Adipose tissue (tissue), 3 donors: ENCODE measurements around the gene TBL3. TPM values are rescaled to one million over a fixed set of nuclear protein-coding genes. Genes with fewer than 3 reads are reported as not detected.
A peak's percentile ranks its signal among the peaks of the same experiment; 100 is the strongest.
"Not testable (repeated sequence)": the region's sequence is repeated elsewhere in the genome, so short reads cannot be mapped to it uniquely, and the experiment has no call there.

Experiments
- H3K27ac ChIP-seq: one replicate; pipeline ENCODE4 v1.5.1; 2013; ENCODE audit warnings: low read depth, low read length
- WGBS, 3 donors: extraction: QIAGEN DNeasy Blood & Tissue Kit; methylation state at CpG; one replicate each; pipeline ENCODE4 v1.1.7; 2013; 5-methylcytosine and 5-hydroxymethylcytosine counted together
- polyA plus RNA-seq, 3 donors: library from polyadenylated mRNA; stranded (reverse); fragments of 200-250 nt; gene quantifications; one replicate each; pipeline ENCODE4 v1.2.3, GENCODE V29; 2013
- donor health status: healthy with polysubstance abuse.
- donor health status: Bipolar disorder and iron deficiency.
- donor health status: healthy.

The TBL3 gene
- 10 to 100 TPM; 30.5 to 41.8 (median 41.6) TPM for polyA plus RNA-seq

DNA sequence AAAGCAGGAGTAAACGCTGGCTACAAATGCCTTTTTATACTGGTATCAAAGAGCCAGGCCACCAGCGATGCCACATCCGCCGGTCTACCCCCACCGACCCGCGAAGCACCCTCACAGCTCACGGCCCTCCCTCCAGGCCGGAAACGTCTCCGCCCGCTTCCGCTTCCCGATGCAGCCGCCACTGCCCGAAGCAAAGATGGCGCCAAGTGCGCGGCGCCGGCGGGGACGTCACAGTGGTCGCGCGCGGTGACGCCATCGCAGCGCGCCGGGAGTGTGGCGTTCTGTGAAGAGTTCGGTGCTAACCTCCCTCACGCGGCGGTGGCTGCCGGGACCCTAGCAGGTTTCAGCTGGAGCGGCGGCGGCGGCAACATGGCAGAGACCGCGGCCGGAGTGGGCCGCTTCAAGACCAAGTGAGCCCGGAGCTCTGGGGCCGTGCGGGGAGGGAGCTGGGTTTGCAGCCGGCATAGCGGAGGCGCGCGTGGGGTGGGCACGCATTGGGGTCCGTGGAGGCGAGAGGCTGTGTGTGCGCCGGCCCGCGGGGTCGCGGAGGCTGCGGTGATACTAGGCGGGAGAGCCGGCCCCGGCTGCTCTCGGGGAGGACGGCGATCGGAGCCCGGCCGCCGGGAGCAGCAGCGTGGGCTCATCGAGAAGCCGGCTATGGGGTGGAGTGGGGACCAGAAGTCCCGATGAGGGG, at the start of gene TBL3:
Gene TBL3, plus strand, starts transcription at position 258 of the 694 bp plus-strand sequence. Its CDS starts 112 bp downstream, at position 370.
- H3K27ac ChIP-seq, result peak within 1 kb of the TSS; percentile 11
- 0 to 1% (median 0%) methylated on average over 72 to 78 of the region's 78 CpGs for WGBS, 3 donors

GRCh38 chr16:1922357-1922756, 49.5 kb upstream of the TBL3 start:
- H3K27ac ChIP-seq, result no peak overlapping the region
- WGBS, 3 donors, result 77 to 84% (median 78%) methylated on average over 8 of the region's 8 CpGs

DNA sequence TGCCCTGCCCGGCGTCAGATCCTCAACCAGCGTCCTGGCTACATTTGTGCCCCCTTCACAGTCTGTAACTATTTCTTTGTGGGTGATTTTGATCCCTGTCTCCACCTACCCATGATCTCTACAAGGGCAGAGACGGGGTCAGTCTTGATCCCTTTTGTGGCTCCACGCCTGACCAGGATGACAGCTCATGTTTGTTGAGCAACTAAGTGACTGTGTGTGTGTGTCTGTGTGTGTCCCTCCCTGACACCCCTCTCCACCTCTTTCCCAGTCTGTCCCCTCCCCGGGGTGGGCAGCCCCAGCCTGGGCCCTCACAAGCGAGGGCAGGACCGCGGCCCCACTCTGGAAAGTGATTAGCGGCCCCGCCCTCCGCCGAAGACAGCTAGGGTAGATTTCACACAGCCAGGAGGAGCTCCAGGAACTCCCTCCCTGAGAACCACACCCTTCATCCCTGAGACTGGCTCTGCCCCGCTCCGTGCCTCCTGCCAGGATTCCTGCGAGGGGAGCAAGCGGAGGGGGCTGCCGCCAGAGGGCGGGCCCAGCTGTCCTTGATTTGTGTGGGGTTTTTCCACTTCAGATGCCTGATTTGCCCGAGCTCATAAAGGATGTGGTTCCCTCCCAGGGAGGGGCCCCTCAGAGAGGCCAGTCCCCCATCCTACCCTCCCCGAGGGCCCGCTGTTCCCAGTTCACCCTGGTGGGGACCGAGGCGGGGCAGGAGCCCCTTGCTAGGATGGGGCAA, 48.4 kb upstream of the TBL3 start:
- WGBS, 3 donors, result 18 to 20% (median 19%) methylated on average over 24 of the region's 24 CpGs
- no peak overlapping the region for H3K27ac ChIP-seq

GRCh38 chr16:1924095-1924494, 47.8 kb upstream of the TBL3 start:
- 68 to 80% (median 70%) methylated on average over 5 of the region's 5 CpGs for WGBS, 3 donors

DNA sequence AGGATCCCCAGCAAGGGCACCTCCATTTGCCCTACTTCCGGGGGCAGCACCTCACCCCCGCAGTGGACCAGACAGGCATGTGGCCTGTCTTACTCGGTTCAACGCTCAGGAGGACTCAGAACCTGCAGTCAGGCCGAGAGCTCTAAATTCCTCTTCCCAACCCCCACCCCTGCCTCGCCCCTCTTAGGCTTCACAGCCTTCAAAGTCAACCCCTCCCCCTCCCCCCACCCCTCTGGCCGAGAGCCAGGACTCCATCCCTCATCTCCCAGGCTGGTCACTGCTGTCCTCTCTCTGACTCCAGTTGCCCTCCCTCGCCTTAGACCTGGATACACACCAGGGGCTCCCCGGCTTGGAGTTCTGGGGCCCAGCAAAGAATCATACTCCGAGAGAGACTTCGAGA, 45.6 kb upstream of the TBL3 start:
- no peak overlapping the region for H3K27ac ChIP-seq
- WGBS, 3 donors, result 63 to 69% (median 66%) methylated on average over 9 to 11 of the region's 11 CpGs

More at GRCh38 chr16:1924095-1924494, 47.8 kb upstream of the TBL3 start:
- H3K27ac ChIP-seq, result no peak overlapping the region

GRCh38 chr16:1929105-1929504, 42.7 kb upstream of the TBL3 start:
- 10 to 17% (median 12%) methylated on average over 9 to 11 of the region's 11 CpGs for WGBS, 3 donors
- no peak overlapping the region for H3K27ac ChIP-seq

- WGBS, 3 donors, result 9 to 20% (median 11%) methylated on average over 40 to 70 of the region's 70 CpGs
Measured at GRCh38 chr16:1929578-1930337, 42.1 kb upstream of the TBL3 start.

DNA sequence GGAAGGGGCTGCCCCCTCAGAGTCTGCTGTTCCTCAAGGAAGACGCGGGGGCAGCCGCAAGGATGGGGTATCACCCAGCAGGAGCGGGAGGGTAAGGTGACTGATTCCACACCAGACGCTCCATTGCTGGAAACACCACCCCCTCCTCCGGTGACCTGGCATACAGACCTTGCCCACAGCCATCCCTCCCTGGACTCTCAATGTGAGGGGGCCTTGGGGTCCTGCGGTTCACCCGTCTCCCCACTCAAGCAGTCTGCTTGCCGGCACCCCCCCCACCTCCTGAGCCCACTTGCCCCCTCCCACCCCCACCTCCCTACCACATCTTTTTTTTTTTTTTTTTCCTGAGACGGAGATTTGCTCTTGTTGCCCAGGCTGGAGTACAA, 41.5 kb upstream of the TBL3 start:
- H3K27ac ChIP-seq, result no peak overlapping the region
- WGBS, 3 donors, result 64 to 84% (median 73%) methylated on average over 9 to 10 of the region's 10 CpGs

More at GRCh38 chr16:1929578-1930337, 42.1 kb upstream of the TBL3 start:
- no peak overlapping the region for H3K27ac ChIP-seq

- 47 to 76% (median 71%) methylated on average over 19 of the region's 19 CpGs for whole genome bisulfite sequencing, 3 donors
- H3K27ac ChIP-seq, result no peak overlapping the region
Measured at GRCh38 chr16:1932050-1933028, 39.5 kb upstream of the TBL3 start.

GRCh38 chr16:1933097-1933661, 38.7 kb upstream of the TBL3 start:
- 49 to 70% (median 65%) methylated on average over 23 of the region's 23 CpGs for WGBS, 3 donors

DNA sequence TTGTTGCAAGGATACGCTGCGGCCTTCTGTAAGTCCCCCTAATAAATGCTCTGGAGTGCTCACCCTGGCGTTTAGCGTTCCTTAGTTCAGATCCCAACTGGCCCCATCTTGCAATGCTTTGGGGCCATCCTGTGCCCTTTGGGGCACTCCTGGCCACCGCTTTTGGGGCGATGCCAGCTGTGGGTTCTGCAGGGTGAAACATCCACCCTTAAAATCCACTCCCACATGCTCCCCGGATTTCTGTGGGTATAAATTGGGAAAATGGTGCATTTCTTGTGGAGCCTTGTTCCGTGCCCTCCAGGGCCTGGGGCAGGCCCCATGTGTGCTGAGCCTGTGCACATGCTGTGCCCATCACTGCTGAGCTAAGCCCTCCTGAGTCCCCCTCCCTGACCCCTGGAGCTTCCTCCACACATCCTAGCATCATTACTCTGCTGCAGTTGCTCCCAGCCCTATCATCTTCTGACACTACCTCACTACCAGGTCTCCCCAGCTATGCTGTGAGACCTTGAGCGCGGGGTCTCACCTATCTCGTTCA, 34.8 kb upstream of the TBL3 start:
- 78 to 92% (median 88%) methylated on average over 11 of the region's 11 CpGs for WGBS, 3 donors
- no peak overlapping the region for H3K27ac ChIP-seq

More at GRCh38 chr16:1933097-1933661, 38.7 kb upstream of the TBL3 start:
- no peak overlapping the region for H3K27ac ChIP-seq

DNA sequence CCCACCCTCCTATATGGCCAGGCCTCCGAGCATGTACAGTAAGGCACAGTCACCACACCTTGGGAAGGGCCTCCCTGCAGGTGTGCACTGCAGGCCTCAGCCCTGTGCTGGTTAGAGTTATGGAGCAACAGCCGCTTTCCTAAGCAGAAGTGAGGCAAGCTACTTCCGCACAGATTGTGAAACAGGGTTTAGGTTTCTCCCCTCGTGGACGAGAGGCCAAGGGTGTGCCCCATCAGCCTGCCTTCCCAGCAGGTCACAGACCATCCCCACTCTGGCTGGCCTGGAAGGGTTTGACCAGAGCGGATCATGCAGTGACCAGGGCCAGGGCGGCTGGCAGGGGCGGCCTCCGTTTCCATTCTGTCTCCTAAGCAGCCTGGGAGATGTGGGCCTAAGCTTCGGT, 33.5 kb upstream of the TBL3 start:
- WGBS, 3 donors, result 60 to 80% (median 75%) methylated on average over 10 of the region's 10 CpGs
- no peak overlapping the region for H3K27ac ChIP-seq

- H3K27ac ChIP-seq, result no peak overlapping the region
- 72 to 84% (median 78%) methylated on average over 17 of the region's 17 CpGs for WGBS, 3 donors
Measured at GRCh38 chr16:1938910-1939309, 32.9 kb upstream of the TBL3 start.

DNA sequence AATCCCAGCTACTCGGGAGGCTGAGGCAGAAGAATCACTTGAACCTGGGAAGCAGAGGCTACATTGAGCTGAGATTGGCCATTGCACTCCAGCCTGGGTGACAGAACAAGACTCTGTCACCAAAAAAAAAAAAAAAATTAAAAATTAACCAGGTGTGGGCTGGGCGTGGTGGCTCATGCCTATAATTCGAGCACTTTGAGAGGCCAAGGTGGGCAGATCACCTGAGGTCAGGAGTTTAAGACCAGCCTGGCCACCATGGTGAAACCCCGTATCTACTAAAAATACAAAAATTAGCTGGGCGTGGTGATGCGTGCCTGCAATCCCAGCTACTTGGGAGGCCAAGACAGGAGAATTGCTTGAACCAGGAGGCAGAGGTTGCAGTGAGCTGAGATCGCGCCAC, 32.0 kb upstream of the TBL3 start:
- 43 to 98% (median 96%) methylated on average over 8 of the region's 8 CpGs for WGBS, 3 donors

DNA sequence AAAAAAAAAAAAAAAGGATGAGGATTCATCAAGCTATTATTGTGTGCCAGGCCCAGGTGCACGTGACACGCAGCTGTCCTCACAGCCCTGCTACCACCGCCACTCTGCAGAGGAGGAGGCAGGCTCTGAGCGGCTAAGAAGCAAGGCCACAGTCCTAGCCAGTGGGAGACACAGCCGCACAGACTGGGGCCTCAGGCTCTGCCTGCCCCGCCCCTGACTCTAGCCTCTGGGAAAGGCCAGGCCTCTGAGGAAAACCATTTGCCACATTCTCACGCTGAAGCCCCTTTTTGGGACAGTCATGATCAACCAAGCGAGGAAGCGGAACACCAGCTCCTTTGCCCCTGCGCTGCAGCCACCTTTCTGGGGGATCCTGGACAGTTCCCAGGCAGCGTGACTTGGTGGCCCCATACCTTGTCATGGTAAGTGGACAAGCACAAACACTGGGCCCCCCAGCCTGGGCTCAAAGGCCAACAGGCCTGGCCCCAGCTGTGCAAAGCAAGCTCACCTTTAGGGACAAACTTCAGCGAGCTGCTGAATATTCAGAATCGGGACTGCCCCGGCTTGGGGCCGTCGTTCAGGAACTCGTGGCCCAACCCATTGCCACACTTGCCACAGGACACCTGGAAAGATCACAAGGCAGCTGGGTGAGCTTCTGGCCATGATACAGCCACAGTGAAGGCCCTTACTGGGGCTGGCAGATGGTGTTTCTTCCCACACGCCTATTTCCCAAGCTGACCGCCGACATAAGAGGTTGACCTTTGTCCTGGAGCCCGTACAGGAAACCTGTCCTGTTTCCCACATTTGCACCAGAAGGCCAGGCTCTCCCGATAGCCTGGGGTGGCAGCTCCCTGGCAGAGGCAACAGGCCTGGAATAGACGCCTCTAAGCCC, 31.3 kb upstream of the TBL3 start:
- no peak overlapping the region for H3K27ac ChIP-seq
- WGBS, 3 donors, result 40 to 76% (median 67%) methylated on average over 23 of the region's 23 CpGs

More for the DNA sequence above, 32.0 kb upstream of the TBL3 start:
- H3K27ac ChIP-seq, result not testable (repeated sequence)
